Measurements from ENCODE around the gene KCNH4.

KCNH4 gene

DNA sequence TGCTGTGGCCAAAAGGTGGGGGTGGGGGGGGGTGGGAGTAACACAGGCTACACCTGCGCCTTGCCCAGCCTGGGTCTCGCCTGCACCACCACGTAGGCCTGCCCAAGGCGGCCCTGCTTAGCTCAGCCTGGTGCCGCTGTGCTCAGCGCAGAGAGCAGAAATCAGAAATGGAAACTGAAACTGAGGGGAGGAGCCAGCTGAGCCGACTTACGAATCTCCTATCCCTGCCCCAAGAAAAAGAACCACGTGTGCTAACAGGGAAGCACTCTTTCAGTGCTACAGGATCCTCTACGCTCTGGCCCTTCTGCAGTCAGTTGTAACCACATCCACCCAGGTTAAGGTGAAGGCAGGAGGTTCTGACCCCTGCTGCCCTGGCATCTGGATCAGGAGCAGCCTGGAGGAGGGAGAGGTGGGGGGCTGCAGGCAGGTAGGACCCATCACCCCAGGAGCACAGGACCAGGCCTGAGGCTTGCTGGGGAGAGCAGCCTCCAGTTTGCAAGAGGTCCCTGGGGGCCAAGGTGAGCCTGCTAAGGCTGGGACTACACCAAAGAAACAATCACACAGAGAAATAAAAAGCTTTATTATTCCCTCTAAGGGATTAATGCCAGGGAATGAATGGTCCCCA, 68.3 kb downstream of the KCNH4 start, which contains the start of gene DHX58:
TSS of gene DHX58 (minus strand) at position 163 of the 625 bp plus-strand sequence. CDS start 822 bp downstream, outside the sequence.
- Histone ChIP-seq H3K27me3 (ENCODE audit: control insufficient read depth, insufficient read depth, low read length) (no peaks in the 10 kb centered on the region), H3K9ac (ENCODE audit: low read length) (peak within 1 kb of the TSS; percentile 64), H3K4me1 (ENCODE audit: control insufficient read depth, insufficient read depth, low read length) (peaks cover 12% of the 10 kb centered on the region), H3K27ac (ENCODE audit: low read depth, low read length) (peak within 1 kb of the TSS; percentile 96), H3K36me3 (ENCODE audit: control insufficient read depth, insufficient read depth, low read length) (no peaks in the 10 kb centered on the region), H3K4me3 (ENCODE audit: low read length) (peak within 1 kb of the TSS; percentile 74)

DNA sequence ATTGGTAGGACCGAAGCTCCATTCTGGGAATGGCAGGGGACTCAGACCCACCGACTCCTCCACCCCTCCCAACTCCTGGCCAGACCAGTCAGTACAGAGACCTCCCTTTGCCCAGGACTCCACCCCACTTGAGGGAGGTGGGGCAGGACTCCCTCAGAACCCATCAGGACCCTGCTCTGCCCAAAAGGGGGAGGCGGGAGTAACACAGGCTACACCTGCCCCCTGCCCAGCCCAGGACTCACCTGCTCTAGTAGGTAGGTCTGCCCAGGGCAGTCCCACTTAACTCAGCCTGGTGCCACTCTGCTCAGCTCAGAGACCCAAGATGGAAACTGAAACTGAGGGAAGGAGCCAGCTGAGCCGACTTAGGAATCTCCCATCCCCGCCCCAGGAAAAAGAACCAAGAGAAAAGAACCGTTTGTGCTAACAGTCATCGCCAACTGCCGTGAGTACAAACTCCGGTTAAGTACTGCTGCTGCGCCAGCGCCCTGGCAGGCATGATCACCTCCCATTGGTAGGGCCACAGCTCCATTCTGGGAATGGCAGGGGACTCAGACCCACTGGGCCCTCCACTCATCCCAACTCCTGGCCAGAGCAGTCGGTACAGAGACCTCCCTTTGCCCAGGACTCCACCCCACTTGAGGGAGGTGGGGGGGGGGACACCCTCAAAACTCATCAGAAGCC, 68.9 kb downstream of the KCNH4 start:
- Histone ChIP-seq H3K9ac (ENCODE audit: low read length) (peak overlapping the region; percentile 64), H3K27me3 (ENCODE audit: control insufficient read depth, insufficient read depth, low read length) (no peaks in the 10 kb centered on the region), H3K36me3 (ENCODE audit: control insufficient read depth, insufficient read depth, low read length) (no peaks in the 10 kb centered on the region), H3K27ac (ENCODE audit: low read depth, low read length) (peak overlapping the region; percentile 96), H3K4me3 (ENCODE audit: low read length) (peak overlapping the region; percentile 74), H3K4me1 (ENCODE audit: control insufficient read depth, insufficient read depth, low read length) (peaks cover 12% of the 10 kb centered on the region)

DNA sequence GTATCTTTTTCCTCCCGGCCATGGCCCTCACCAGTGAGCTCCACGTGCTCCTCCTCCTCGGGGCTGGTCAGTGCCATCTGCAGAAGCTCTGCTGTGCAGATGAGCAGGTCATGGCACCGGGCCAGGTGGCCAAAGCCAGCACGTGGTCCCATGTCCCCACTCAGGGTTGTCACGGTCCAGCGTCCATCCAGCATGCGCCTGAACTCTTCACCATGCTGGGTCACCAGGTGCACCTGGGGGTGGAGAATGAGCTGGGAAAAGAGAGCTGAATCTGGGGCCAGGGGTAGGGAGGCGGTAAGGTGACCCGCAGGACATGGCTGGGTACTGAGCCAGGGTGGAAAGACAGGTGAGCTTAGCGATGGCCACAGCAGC, 69.7 kb downstream of the KCNH4 start:
- H3K9ac ChIP-seq (ENCODE audit: low read length): peak overlapping the region; percentile 64
- peaks cover 12% of the 10 kb centered on the region for H3K4me1 ChIP-seq (ENCODE audit: control insufficient read depth, insufficient read depth, low read length)

DNA sequence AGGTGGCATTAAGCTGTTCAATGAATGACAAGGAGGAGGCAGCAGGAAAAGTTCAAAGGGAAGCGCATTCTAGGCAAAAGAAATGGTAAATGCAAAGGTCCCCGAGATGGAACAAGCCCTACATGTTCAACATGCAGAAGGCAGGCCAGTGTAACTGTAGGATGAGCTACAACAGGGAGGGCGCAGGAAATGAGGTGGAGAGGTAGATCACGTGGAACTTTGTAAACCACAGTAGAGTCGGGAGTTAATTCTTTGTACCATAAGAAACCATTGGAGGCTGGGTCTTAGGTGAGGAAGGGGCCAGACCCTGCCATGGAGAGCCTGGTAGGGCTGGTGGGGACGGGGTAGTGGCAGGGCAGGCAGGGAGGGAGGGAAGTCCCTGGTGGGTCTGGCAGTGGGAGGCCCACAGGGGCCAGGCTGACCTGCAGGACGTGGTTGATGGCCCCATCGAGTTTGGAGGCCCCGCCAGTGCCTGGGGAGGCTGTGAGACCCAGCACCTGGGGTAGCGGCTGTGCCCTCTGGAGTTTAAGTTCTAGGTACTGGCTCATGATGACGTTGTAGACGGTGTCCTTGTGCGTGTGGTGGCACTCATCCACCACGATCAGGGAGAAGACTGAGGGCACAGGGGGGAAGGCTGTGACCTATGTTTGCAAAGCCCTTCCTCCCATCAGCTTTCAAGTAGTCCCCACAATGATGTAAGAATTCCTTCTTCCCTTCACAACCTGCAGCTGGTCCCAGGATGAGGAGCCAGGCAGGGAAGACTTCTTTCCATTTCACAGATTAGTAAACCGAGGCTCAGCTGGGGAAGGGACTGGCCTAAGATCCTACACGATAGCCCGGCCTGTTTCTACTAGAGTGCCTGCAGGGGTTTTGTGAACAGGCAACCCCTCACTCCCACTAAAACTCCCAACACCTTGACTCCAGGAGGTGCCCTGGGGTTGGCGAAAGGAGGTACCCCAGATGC, 70.4 kb downstream of the KCNH4 start:
- Histone ChIP-seq H3K27ac (ENCODE audit: low read depth, low read length) (peak overlapping the region; percentile 96), H3K4me1 (ENCODE audit: control insufficient read depth, insufficient read depth, low read length) (peaks cover 12% of the 10 kb centered on the region), H3K4me3 (ENCODE audit: low read length) (peak overlapping the region; percentile 74), H3K27me3 (ENCODE audit: control insufficient read depth, insufficient read depth, low read length) (no peaks in the 10 kb centered on the region), H3K36me3 (ENCODE audit: control insufficient read depth, insufficient read depth, low read length) (no peaks in the 10 kb centered on the region), H3K9ac (ENCODE audit: low read length) (no peak overlapping the region)

More for the DNA sequence above, 69.7 kb downstream of the KCNH4 start:
- no peaks in the 10 kb centered on the region for H3K27me3 ChIP-seq (ENCODE audit: control insufficient read depth, insufficient read depth, low read length)
- peak overlapping the region; percentile 96 for H3K27ac ChIP-seq (ENCODE audit: low read depth, low read length)
- H3K4me3 ChIP-seq (ENCODE audit: low read length): peak overlapping the region; percentile 74
- H3K36me3 ChIP-seq (ENCODE audit: control insufficient read depth, insufficient read depth, low read length): no peaks in the 10 kb centered on the region

DNA sequence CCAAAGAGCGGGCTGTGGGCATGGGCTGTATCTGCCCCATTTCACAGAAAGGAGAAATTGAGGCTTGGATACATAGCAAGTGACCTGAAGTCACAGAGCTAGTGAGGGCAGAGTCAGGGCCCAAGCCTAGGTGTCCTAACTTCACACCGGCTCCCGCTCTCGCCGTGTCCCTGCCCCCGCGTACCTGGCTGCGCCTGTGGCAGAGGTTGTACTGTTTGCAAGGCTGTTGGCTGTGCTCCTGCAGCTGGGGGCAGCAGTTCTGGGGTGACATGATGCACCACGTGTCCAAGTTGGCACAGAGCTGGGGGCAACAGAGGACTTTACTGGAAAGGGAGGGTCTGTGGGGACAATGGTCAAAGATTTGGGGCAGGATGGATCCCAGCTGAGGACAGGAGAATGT, 71.9 kb downstream of the KCNH4 start:
- no peaks in the 10 kb centered on the region for H3K36me3 ChIP-seq (ENCODE audit: control insufficient read depth, insufficient read depth, low read length)
- no peak overlapping the region for H3K9ac ChIP-seq (ENCODE audit: low read length)

DNA sequence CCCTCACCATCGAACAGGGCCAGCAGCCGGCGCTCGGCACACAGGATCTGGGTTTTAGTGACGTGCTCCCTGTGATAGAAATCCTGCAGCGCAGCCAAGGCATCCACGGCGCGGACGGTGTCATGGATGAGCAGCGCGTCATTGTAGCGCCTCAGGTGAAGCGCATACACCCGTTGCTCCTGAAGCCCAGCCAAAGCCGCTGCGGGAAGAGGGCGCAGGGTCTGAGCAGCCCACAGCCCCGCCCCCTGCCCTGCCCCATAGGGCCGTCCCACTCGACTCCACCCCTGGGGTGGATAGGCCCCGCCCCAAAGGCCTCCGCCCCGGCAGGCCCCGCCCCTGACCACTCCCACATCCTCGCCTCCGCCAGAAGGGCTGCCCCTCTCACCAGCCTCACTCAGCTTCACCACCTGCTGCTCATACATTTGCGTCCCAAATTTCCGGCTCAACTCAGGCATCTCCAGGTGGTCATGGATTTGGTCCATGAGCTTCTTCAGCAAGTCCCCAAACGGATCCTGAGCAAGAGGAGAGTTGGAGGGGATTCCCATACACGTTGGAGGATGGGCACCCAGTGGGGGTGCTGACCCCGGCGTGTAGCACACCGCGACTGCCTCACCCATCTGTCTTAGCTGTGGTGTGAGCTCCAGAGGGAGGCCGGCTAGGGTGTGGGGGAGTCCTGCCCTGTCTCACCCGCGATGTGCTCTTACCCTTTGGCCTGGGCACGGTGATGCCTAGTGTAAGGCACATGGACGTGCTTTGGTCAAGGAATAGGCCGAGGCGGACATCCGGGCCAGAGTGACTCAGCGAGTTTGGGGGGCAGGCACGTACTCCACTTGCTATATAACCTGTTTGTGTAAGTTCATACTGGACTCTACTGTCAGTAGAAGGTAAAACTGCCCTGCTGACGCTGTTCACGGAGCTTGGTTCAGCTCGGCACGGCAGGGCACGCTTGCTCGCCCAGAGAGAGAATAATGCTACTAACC, 73.1 kb downstream of the KCNH4 start:
- Histone ChIP-seq H3K4me3 (ENCODE audit: low read length) (peak overlapping the region; percentile 38), H3K9ac (ENCODE audit: low read length) (no peak overlapping the region), H3K27me3 (ENCODE audit: control insufficient read depth, insufficient read depth, low read length) (no peaks in the 10 kb centered on the region), H3K27ac (ENCODE audit: low read depth, low read length) (no peak overlapping the region), H3K36me3 (ENCODE audit: control insufficient read depth, insufficient read depth, low read length) (no peaks in the 10 kb centered on the region), H3K4me1 (ENCODE audit: control insufficient read depth, insufficient read depth, low read length) (peaks cover 11% of the 10 kb centered on the region)

More for the DNA sequence above, 71.9 kb downstream of the KCNH4 start:
- H3K4me3 ChIP-seq (ENCODE audit: low read length): no peak overlapping the region
- no peak overlapping the region for H3K27ac ChIP-seq (ENCODE audit: low read depth, low read length)
- H3K27me3 ChIP-seq (ENCODE audit: control insufficient read depth, insufficient read depth, low read length): no peaks in the 10 kb centered on the region
- H3K4me1 ChIP-seq (ENCODE audit: control insufficient read depth, insufficient read depth, low read length): peaks cover 12% of the 10 kb centered on the region

DNA sequence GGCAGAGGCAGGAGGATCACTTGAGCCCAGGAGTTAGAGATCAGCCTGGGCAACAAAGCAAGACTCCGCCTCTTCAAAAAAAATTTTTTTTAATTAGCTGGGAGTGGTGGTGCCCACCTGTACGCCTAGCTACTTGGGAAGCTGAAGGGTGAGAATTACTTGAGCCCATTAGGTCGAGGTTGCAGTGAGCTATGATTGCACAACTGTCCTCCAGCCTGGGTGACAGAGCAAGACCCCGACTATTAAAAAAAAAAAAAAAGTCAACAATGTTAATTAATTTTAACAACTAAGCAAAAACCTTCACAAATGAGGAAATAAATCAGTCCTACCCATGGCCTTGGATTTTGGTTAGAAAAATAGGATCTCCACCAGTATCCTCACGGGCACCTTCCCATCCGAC, 73.8 kb downstream of the KCNH4 start:
- Histone ChIP-seq H3K27me3 (ENCODE audit: control insufficient read depth, insufficient read depth, low read length) (no peaks in the 10 kb centered on the region), H3K36me3 (ENCODE audit: control insufficient read depth, insufficient read depth, low read length) (no peaks in the 10 kb centered on the region), H3K9ac (ENCODE audit: low read length) (no peak overlapping the region), H3K4me3 (ENCODE audit: low read length) (no peak overlapping the region), H3K4me1 (ENCODE audit: control insufficient read depth, insufficient read depth, low read length) (peaks cover 9% of the 10 kb centered on the region), H3K27ac (ENCODE audit: low read depth, low read length) (no peak overlapping the region)
